Thoracic aorta (tissue), 2 donors: ENCODE measurements around the gene HOXC5. TPM values are rescaled to one million over a fixed set of nuclear protein-coding genes. Genes with fewer than 3 reads are reported as not detected.
"Not testable (repeated sequence)": the region's sequence is repeated elsewhere in the genome, so short reads cannot be mapped to it uniquely, and the experiment has no call there.

Source experiments
- ATAC-seq: fragments of 150-250 bp; one replicate; pipeline ENCODE4 v1.8.0; 2017; ENCODE audit warnings: low read depth; ENCODE audit not compliant: insufficient number of reproducible peaks, low FRiP score
- DNase-seq: peaks from one replicate; pipeline ENCODE4 v3.0.0-alpha.2; 2020; ENCODE audit warnings: low spot score
- H3K27ac ChIP-seq, 2 donors: fragments of 200-600 bp; sonication (generic); 1 replicate in 1 of 2; 2 replicates in 1 of 2; pipeline ENCODE4 v1.5.1; 2016; ENCODE audit warnings: mild to moderate bottlenecking in 2 of 2, moderate library complexity in 2 of 2
- H3K27me3 ChIP-seq: fragments of 200-600 bp; sonication (generic); replicated peaks from 2 replicates; pipeline ENCODE4 v1.6.0; 2016; ENCODE audit warnings: mild to moderate bottlenecking; ENCODE audit not compliant: insufficient read depth
- H3K36me3 ChIP-seq: fragments of 200-600 bp; sonication (generic); one replicate; pipeline ENCODE4 v1.5.1; 2016
- H3K4me1 ChIP-seq, 2 donors: fragments of 200-600 bp; sonication (generic); 1 replicate in 1 of 2; 2 replicates in 1 of 2; pipeline versions ENCODE4 v1.5.1 to v1.6.0; 2016; ENCODE audit warnings: low read depth in 2 of 2, mild to moderate bottlenecking in 1 of 2; ENCODE audit not compliant: control insufficient read depth in 1 of 2
- H3K4me3 ChIP-seq: fragments of 200-600 bp; sonication (generic); 2 replicates; pipeline ENCODE4 v1.5.1; 2016; ENCODE audit warnings: mild to moderate bottlenecking
- H3K9me3 ChIP-seq: fragments of 200-600 bp; sonication (generic); 2 replicates; pipeline ENCODE4 v1.5.1; 2016
- CTCF ChIP-seq: fragments of 200-600 bp; sonication (generic); IDR thresholded peaks from one replicate; pipeline ENCODE4 v1.5.1; 2019; ENCODE audit warnings: antibody characterized with exemption
- total RNA-seq, 2 donors: library from RNA; depleted of rRNA; stranded (reverse); fragments of >200 nt; gene quantifications; one replicate each; pipeline versions ENCODE4 v1.1.0 to v1.2.3, GENCODE V29; 2016

HOXC5 gene
- total RNA-seq, 2 donors from 2014 or later = 1.8 TPM; not detected in 1

- no peaks in the 10 kb centered on the region for H3K27me3 ChIP-seq
- no peak for DNase-seq
- TF ChIP-seq CTCF = no peak
- H3K36me3 ChIP-seq = no peaks in the 10 kb centered on the region
- no peak overlapping the region for H3K4me3 ChIP-seq
- peaks cover 0 to 7% of the 10 kb centered on the region in 2 donors for H3K4me1 ChIP-seq
- no peaks in the 10 kb centered on the region for H3K9me3 ChIP-seq
- no peak for ATAC-seq
- no peak overlapping the region for H3K27ac ChIP-seq
Observed at GRCh38 chr12:54041097-54041690, 8.3 kb downstream of the HOXC5 start.

GRCh38 chr12:54042033-54042432 lies 9.2 kb downstream of the HOXC5 start:
- DNase-seq, H3K36me3 ChIP-seq, H3K27ac ChIP-seq, H3K9me3 ChIP-seq, ATAC-seq, H3K4me3 ChIP-seq, H3K4me1 ChIP-seq, H3K27me3 ChIP-seq: not testable (repeated sequence)

GRCh38 chr12:54042970-54043853 lies 10.4 kb downstream of the HOXC5 start:
- Histone ChIP-seq H3K4me1 (peaks cover 0 to 7% of the 10 kb centered on the region in 2 donors), H3K9me3 (no peaks in the 10 kb centered on the region), H3K4me3 (no peak overlapping the region), H3K27ac (no peak overlapping the region), H3K27me3 (no peaks in the 10 kb centered on the region), H3K36me3 (no peaks in the 10 kb centered on the region)
- no peak for ATAC-seq
- no peak for TF ChIP-seq CTCF
- no peak for DNase-seq

GRCh38 chr12:54044425-54045103 lies 11.7 kb downstream of the HOXC5 start:
- ATAC-seq (no peak), DNase-seq (no peak)
- no peaks in the 10 kb centered on the region for H3K9me3 ChIP-seq
- peaks cover 0 to 2% of the 10 kb centered on the region in 2 donors for H3K4me1 ChIP-seq
- no peak overlapping the region for H3K4me3 ChIP-seq
- no peaks in the 10 kb centered on the region for H3K36me3 ChIP-seq
- H3K27ac ChIP-seq = no peak overlapping the region
- no peaks in the 10 kb centered on the region for H3K27me3 ChIP-seq
- TF ChIP-seq CTCF = no peak

- H3K27ac ChIP-seq = no peak overlapping the region
- no peaks in the 10 kb centered on the region for H3K9me3 ChIP-seq
- DNase-seq = no peak
- H3K4me3 ChIP-seq = no peak overlapping the region
- H3K4me1 ChIP-seq = no peaks in the 10 kb centered on the region
- no peaks in the 10 kb centered on the region for H3K36me3 ChIP-seq
- ATAC-seq = no peak
- no peak for TF ChIP-seq CTCF
- H3K27me3 ChIP-seq = no peaks in the 10 kb centered on the region
Observed at GRCh38 chr12:54045401-54045800, 12.6 kb downstream of the HOXC5 start.
